Measurements from ENCODE around the gene ID3. TPM values are rescaled to one million over a fixed set of nuclear protein-coding genes. Genes with fewer than 3 reads are reported as not detected.

Gene ID3
- total and polyA plus RNA-seq, 2 of the 8 experiments (the other 6 are each of a cell fraction or from before 2014, with no cell fraction given) = 240 to 304 TPM

DNA sequence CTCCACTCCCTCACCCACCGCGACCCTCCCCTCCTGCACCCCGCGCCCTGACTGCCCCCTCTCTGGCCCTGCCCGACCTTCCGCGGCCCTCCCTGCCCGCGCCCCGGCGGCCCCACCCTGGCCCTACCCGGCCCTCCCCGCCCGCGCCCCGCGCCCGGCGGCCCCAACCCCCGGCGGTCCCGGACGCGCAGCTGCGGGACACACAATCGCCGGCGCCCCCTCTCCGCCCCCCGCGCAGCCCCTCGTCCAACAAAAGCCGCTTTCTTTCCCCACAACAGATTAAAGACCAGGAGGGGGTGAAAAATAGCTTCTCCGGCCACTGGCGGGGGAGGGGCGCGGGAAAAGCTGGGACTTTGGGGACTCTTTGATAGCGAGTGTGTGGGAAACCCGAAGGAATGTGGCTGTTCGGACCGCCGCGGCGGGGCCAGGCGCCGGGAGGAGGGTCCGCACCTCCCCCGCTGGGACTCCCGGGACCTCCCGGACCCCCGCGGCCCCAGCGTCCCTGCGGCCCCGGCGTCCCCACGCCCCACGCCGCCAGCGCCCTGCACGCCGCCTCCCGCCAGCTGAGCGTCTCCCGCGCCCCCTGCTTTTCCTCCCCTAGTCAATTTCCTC lies 8.8 kb upstream of the ID3 start:
- no peaks in the 10 kb centered on the region; a peak in 1 of 4 replicates for H3K79me2 ChIP-seq (ENCODE audit: control insufficient read depth in 1 of 2, insufficient read depth in 2 of 2, low read length in 2 of 2)
- H3K18ac ChIP-seq (ENCODE audit: extremely low read depth, low read length) = peak overlapping the region; percentile 93
- H4K91ac ChIP-seq (replicated peaks; ENCODE audit: insufficient read length, low read length) = peak overlapping the region; percentile 98
- peak overlapping the region; percentile 71 to 74 for H3K4me2 ChIP-seq (ENCODE audit: insufficient read depth in 1 of 2, low read depth in 2 of 2, low read length in 2 of 2)
- no peaks in the 10 kb centered on the region for H3K36me3 ChIP-seq (ENCODE audit: control insufficient read depth in 2 of 4, insufficient read depth in 4 of 4, low read length in 3 of 4)
- H3K9ac ChIP-seq (replicated peaks in 1 of 4; ENCODE audit: extremely low read depth in 1 of 4, low read depth in 3 of 4, low read length in 3 of 4) = peak overlapping the region in 2 of 4 experiments; percentile 0 to 28; a peak in 3 of 7 replicates
- DNase-seq (ENCODE audit: low read depth in 1 of 2, low spot score in 2 of 2) (peak in 1 of 2 experiments; percentile 68), FAIRE-seq (no peak)
- peak overlapping the region; percentile 91 for H4K8ac ChIP-seq (ENCODE audit: extremely low read depth, insufficient read depth, low read length)
- H3K9me3 ChIP-seq (ENCODE audit: insufficient read depth in 2 of 2, low read depth in 1 of 2, low read length in 1 of 2) = no peaks in the 10 kb centered on the region
- H3K23me2 ChIP-seq (ENCODE audit: low read depth, low read length) = peaks cover 6% of the 10 kb centered on the region; the same call in 1 of the 2 replicates
- H3K4me3 ChIP-seq (ENCODE audit: extremely low read depth in 1 of 4, insufficient read depth in 2 of 4, low read depth in 3 of 4, low read length in 4 of 4) = peak overlapping the region; percentile 42 to 67 (median 46)
- peaks cover 7 to 23% (median 16%) of the 10 kb centered on the region in 4 experiments for H3K4me1 ChIP-seq (replicated peaks in 1 of 4; ENCODE audit: control insufficient read depth in 3 of 4, insufficient read depth in 4 of 4, low read length in 3 of 4)
- peaks cover 0 to 5% (median 0%) of the 10 kb centered on the region in 4 experiments; a peak in 4 of 7 replicates for H3K27me3 ChIP-seq (replicated peaks in 1 of 4; ENCODE audit: control insufficient read depth in 3 of 4, extremely low read depth in 1 of 4, insufficient read depth in 3 of 4, low read length in 3 of 4)
- 1% methylated on average over 37 of the region's 66 CpGs; no CpG with 5 or more reads in 1 of the 2 experiments for WGBS, 2 experiments (ENCODE audit: extremely low coverage in 1 of 2, insufficient coverage in 1 of 2, insufficient read length in 1 of 2, insufficient replicate concordance in 2 of 2, low coverage in 1 of 2, low lambda C conversion rate in 2 of 2, missing lambda C conversion rate in 1 of 2)
- CTCF ChIA-PET (ENCODE audit: partially characterized antibody) = interaction anchor here (0.6 to 12.3 kb wide), 3 partner anchors 23 to 750 kb away, joined by 4 to 143 read pairs (median 5); no protein-coding TSS in a partner anchor
- 0 out of 2 replicates have a peak overlapping the region, but pooled peaks have one; percentile 13 for H3K27ac ChIP-seq (ENCODE audit: low read depth, low read length)
- no peaks in the 10 kb centered on the region for H4K20me1 ChIP-seq (replicated peaks in 1 of 2; ENCODE audit: control insufficient read depth in 1 of 2, insufficient read depth in 2 of 2, low read length in 2 of 2)
- H2AK5ac ChIP-seq (ENCODE audit: low read depth, low read length) = peak overlapping the region; percentile 91; the same call in 1 of the 2 replicates
- H3K23ac ChIP-seq (ENCODE audit: insufficient read length) = no peak overlapping the region
- H2BK5ac ChIP-seq (ENCODE audit: low read depth, low read length) = peak overlapping the region; percentile 79; the same call in 1 of the 2 replicates
- H2BK12ac ChIP-seq (ENCODE audit: low read depth, low read length) = peak overlapping the region; percentile 95; the same call in 1 of the 2 replicates
- peak overlapping the region; percentile 26 for H3K56ac ChIP-seq (replicated peaks; ENCODE audit: insufficient read length, low read depth, low read length)
- H2AFZ ChIP-seq (ENCODE audit: low read length) = no peak overlapping the region
- no peak overlapping the region for H3K14ac ChIP-seq (ENCODE audit: insufficient read length)
- H2BK20ac ChIP-seq (ENCODE audit: low read length) = peak overlapping the region; percentile 99; the same call in 1 of the 2 replicates
- H2BK15ac ChIP-seq (ENCODE audit: low read length) = no peak overlapping the region
- POLR2A ChIA-PET (ENCODE audit: partially characterized antibody) = interaction anchor here (0.8 to 20.4 kb wide), 6 partner anchors 9 to 60 kb away, joined by 4 to 547 read pairs (median 6); partner anchors contain the start of gene ID3
- H3K79me1 ChIP-seq (ENCODE audit: low read depth, low read length) = 0 out of 2 replicates have a peak, but pooled peaks cover 2% of the 10 kb centered on the region
- no peak overlapping the region for H2BK120ac ChIP-seq (replicated peaks; ENCODE audit: low read depth, low read length)
- no peak overlapping the region for H3K4ac ChIP-seq (replicated peaks; ENCODE audit: insufficient read length, low read depth, low read length)
- peak overlapping the region; percentile 28 for H4K5ac ChIP-seq (ENCODE audit: insufficient read length, low read depth, low read length)
- TF ChIP-seq NANOG (IDR thresholded peaks at IDR 0.05; ENCODE audit: insufficient read depth, low read depth, low read length, poor library complexity, severe bottlenecking) (no peak), YY1 (IDR thresholded peaks at IDR 0.05; ENCODE audit: low read depth, low read length) (no peak), RAD21 (IDR thresholded peaks at IDR 0.05 in 1 of 2, conservative IDR thresholded peaks at IDR 0.05 in 1 of 2; ENCODE audit: low read depth in 2 of 2, low read length in 2 of 2) (no peak), KDM4A (IDR thresholded peaks at IDR 0.05; ENCODE audit: low read depth, low read length, severe bottlenecking) (peak; percentile 31), CHD1 (IDR thresholded peaks at IDR 0.05; ENCODE audit: low read depth, low read length) (no peak), TAF1 (IDR thresholded peaks at IDR 0.05; ENCODE audit: low read depth, low read length) (no peak), KDM1A (IDR thresholded peaks at IDR 0.05; ENCODE audit: borderline replicate concordance, low read length) (no peak), HDAC2 (IDR thresholded peaks at IDR 0.05; ENCODE audit: borderline replicate concordance in 1 of 2, low read depth in 2 of 2, low read length in 2 of 2) (0 out of 4 replicates have a peak, but pooled peaks of 1 of the 2 experiments have one; percentile 24), CBX8 (IDR thresholded peaks at IDR 0.05; ENCODE audit: borderline replicate concordance, low read depth, low read length) (no peak), CBX5 (IDR thresholded peaks at IDR 0.05; ENCODE audit: low read depth, low read length) (no peak)

All from H1 (cell line).